Activated naive CD4-positive, alpha-beta T cell treated with Interleukin-2 at 50 U/mL for 16 hours (primary cell): ENCODE results near the gene DCC.

Experiments used
- DNase-seq: peaks from one replicate; pipeline ENCODE4 v3.0.0-alpha.2; 2020

DCC gene

DNA sequence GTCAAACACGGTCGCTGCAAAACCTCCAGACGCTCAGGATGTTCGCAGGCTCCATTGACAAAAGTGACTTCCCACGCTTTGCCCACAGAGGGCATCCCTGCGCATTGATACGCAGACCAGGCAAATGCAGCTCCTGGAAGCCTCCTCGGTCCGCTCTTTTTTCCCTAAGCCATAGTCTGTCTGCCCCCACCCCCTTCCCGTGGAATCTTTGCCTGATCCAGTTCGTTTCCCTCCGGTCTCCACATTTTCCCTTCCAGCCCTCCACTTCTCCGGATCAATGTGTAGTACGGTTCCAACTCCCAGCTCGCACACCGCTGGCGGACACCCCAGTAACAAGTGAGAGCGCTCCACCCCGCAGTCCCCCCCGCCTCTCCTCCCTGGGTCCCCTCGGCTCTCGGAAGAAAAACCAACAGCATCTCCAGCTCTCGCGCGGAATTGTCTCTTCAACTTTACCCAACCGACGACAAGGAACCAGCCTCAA lies at the start of gene DCC:
Gene DCC (plus strand): TSS at position 307 of the 481 bp plus-strand sequence. CDS start 591 bp downstream, outside the sequence.
- no peak for DNase-seq

- DNase-seq: no peak
These were observed 29.3 kb upstream of the DCC start for GRCh38 chr18:52310651-52311050.

GRCh38 chr18:52311331-52311730 lies 28.7 kb upstream of the DCC start:
- no peak for DNase-seq

GRCh38 chr18:52312346-52312745 lies 27.7 kb upstream of the DCC start:
- no peak for DNase-seq

GRCh38 chr18:52313213-52313612 lies 26.8 kb upstream of the DCC start:
- DNase-seq: no peak

- DNase-seq: no peak
These were observed 20.5 kb upstream of the DCC start for GRCh38 chr18:52319424-52319983.

- no peak for DNase-seq
These were observed 17.7 kb upstream of the DCC start for GRCh38 chr18:52322307-52322706.

DNA sequence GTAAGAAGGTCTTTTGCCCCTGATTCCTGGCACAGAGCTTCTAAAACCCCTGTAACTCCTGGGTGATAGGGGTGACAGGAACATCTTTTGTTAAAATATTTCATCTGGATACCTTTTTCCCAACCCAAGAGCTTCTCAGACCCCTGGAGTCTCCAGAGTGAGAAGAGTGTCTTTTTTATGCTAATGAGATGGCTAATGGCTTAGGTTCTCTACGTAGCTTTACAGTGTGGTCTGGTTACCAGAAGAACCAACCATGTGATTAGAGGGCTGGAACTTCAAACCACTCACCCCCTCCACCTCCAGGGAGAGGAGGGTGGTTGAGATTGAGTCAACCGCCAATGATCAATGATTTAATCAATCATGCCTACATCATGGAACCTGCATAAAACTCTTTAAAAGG lies 16.2 kb upstream of the DCC start:
- DNase-seq: no peak

GRCh38 chr18:52325997-52326396 lies 14.0 kb upstream of the DCC start:
- DNase-seq: no peak

DNA sequence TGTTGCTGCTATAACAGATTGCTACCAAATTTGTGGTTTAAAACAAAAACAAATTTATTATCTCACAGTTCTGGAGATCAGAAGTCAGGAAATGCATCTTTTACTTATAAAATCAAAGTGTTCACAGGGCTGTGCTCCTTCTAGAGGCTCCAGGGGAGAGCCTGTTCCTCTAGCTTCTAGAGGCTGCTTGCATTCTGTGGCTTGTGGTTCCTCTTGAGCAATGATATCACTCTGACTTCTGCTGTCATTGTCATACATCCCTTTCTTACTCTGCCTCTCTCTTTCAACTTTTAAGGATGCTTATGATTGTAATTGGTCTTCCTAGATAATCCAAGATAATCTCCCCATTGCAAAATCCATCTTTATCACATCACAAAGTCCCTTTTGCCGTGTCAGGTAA lies 6.1 kb upstream of the DCC start:
- no peak for DNase-seq

- no peak for DNase-seq
These were observed 5.7 kb upstream of the DCC start for GRCh38 chr18:52334307-52334706.

DNA sequence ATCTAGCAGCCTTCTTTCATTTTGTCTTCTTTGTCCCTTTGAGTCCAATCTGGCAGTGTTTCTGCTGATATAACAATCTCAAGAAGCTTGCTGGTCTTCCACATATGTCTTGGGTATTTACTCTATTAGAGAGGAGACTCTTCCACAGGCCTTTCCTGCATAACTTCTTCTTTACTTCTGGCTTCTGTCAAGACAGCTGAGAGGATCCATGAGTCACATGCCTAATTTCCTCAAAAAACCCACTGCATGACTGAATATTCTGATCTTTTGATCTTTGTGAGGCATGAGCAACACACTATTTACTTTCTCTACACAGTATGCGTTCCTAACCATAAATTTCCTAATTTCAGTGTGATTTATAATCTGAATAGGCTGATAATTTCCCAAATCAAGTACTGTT lies 5.1 kb upstream of the DCC start:
- no peak for DNase-seq

GRCh38 chr18:52337276-52337675 lies 2.7 kb upstream of the DCC start:
- DNase-seq: no peak

GRCh38 chr18:52340406-52341102 lies 557 bp downstream of the DCC start:
- DNase-seq: no peak

DNA sequence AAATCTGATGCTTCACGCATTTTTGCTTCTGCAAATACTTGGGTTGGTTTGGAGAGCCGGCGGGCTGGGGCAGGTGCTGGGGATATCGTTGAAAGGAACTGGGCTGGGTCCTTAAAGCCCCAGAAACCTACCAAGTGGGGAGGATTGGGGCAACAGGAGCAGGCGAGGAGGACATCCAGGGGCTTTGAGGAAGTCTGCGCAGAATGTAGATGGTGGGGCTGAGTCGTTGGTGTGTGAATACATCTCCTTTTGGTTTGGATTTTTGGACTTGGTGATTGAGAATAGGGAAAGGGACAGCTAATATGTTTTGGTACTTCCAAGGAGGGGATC lies 1.1 kb downstream of the DCC start:
- no peak for DNase-seq

DNA sequence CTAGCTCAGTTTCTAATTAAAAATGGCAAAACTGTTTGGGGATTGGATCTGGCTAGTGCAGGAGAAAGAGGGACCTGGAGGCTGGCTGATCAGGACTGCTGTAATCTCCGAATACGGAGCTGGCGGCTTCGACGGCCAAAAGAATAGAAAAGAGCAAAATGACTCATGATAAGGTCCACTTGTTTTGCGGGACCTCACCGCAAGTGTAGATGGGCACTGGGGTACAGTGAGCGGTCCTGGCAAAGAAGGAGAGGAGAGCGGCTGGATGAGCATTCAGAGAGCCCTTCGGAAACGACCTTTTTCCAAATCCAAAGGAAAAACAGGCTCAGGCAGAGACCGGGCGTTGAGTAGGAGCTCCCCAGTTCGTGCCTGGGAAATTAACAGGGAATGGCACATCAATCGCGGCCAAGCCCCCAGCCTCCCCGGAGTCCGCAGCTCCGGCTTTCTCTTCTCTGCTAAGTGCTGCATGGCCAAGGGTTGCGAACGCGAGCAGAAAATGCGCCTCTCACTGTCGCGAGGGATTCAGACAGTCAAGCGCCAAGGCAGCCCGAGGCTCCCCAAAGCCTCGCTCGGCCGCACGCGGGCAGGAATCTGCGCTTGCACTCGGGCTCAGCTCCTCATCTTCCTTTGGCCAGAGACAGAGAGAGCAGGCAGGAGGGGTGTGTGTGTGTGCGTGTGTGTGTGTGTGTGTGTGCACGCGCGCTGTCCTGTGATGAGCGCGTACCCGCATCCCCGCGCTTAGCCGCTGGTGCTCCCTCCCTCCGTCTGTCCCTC lies 1.8 kb downstream of the DCC start:
- DNase-seq: no peak

- no peak for DNase-seq
These were observed 2.5 kb downstream of the DCC start for GRCh38 chr18:52342456-52342855.

GRCh38 chr18:52343138-52343537 lies 3.1 kb downstream of the DCC start:
- DNase-seq: no peak

DNA sequence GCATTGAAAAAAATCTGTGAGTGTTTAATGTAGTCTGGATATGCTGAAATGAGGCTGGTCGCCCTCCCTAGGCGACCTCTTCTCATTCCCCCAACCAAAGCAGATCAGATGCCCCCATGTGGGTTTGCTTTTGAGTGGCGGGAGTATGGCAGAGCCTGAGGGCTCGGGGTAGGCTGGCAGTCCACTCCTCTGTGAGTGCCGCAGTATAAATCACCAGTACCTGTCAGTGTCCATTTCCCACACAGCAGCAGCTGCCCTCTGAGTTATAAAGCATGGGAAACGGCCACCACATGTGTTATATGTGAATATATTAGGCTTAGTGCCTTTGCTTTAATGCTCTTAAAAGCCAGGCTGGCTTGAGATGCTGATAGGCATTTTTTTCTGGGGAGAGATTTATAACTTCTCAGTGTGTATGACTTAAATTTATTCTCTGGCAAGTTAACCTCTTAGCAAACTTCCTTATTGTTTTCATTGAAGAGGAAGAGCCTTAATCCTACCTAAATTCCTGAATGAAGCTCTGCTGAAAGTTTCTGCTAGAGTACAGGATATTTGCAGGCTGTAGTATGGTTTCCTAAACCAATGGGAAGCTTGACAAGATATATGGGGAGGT lies 3.8 kb downstream of the DCC start:
- no peak for DNase-seq

DNA sequence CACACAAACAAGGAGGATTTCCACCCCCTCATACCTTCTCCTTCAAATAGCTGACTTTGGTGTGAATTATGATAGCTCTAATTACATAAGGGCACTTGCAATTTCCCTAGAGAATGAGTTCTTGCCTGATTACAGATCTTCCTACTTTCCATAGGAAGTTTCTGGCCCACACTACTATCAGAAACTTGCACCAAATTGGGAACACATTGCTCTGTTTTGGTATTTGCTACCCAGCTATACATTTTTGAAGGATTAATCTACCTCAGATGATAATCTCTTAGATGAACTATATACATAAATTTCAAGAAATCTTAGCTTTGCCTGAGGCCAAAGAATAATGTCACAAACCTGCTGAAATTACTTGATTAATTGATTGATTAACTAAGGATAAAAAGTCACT lies 4.9 kb downstream of the DCC start:
- no peak for DNase-seq

- DNase-seq: no peak
These were observed 5.4 kb downstream of the DCC start for GRCh38 chr18:52345428-52345827.

DNA sequence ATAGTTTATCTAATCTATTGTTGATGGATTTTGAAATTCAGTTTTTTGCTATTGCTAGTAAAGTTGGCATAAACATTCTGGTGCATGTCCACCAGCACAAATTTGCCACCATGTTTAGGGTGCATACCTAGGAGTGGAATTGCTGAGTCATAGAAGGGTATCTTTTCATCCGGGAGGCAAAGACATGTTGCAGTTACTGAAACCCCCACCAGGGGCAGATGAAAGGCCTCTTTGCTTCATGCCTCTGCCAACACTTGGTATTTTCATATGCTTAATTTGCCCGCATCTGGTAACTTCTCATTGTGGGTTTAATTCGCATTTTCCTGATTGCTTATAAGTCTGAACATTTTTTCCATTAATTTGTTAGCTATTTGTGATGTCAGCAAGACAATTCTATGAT lies 8.2 kb downstream of the DCC start:
- DNase-seq: no peak

DNA sequence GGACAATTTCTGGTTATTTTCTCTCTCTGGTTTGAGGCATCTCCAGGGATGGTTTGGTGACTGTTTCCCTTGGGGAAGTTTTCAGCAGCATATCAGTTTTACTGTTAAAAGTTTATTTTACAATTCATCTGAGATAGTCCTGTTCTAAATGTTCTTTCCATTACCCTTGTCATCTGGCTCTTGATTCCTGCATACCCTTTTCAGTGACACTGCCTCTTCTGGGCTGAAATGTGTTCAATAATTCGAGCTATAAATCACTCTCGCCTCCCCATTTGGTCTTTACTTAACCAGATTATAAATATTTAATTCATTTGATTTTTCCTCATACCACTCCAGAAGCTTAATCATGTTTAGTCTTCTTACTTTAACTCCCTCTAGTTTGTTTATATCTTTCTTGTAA lies 9.5 kb downstream of the DCC start:
- no peak for DNase-seq

DNA sequence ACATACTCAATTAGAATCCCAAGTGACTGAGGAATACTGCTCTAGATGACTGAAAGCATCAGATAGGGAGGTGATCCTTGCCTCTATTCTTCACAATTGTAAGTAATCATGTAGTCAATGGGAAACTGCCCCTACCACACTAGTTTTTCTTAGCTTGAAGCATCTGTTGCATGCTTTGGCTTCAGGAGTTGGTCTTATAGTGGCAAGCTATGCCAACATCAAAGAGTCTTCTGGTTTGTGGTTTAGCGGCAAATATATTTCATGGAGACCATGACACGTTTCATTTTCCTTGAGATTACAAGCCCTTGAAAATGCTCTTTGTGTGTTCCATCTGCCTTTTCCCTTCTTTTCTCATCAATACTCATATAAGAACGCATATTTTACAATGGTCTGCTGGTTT lies 12.9 kb downstream of the DCC start:
- DNase-seq: no peak
